ENCODE results near the gene TMEM147.

DNA sequence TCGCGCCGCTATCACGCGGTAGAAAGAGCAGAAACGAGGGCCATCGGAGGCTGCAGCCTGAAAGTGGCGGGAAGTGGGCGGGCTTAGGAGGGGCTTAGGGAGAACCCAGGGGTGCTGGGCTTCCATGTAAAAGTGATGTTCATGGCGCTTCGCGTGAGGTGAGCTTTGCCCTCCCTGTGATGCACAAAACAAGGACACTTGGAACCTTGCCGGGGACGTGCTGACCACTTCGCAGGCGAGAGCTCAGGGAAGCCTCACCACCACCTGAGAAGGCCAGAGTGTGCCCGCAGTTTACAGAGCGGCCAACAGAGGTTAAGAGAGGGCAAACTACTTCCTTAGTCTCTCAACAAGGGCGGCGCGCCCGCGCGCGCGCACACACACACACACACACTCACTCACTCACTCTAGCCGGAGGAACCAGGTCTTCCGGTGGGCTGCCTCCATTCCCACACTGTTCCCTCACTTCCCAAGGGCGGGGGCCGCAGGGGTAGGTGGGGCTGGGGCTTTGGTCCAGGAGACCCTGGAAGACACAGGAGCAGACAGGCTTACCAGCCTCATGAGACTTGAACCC, 11.5 kb upstream of the TMEM147 start:
- TF ChIP-seq, protein P1, sequence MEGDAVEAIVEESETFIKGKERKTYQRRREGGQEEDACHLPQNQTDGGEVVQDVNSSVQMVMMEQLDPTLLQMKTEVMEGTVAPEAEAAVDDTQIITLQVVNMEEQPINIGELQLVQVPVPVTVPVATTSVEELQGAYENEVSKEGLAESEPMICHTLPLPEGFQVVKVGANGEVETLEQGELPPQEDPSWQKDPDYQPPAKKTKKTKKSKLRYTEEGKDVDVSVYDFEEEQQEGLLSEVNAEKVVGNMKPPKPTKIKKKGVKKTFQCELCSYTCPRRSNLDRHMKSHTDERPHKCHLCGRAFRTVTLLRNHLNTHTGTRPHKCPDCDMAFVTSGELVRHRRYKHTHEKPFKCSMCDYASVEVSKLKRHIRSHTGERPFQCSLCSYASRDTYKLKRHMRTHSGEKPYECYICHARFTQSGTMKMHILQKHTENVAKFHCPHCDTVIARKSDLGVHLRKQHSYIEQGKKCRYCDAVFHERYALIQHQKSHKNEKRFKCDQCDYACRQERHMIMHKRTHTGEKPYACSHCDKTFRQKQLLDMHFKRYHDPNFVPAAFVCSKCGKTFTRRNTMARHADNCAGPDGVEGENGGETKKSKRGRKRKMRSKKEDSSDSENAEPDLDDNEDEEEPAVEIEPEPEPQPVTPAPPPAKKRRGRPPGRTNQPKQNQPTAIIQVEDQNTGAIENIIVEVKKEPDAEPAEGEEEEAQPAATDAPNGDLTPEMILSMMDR (IDR thresholded peaks at IDR 0.05): no peak
- no peak for TF ChIP-seq POLR2A (IDR thresholded peaks at IDR 0.05)

Data from uterus (tissue), 2 donors.